Erythroblast (primary cell): Measurements from ENCODE around the gene LZTS2.

Experiments used
- DNase-seq, 2 experiments: peaks; one replicate each; lab custom pipeline; 2025; lab: John Stamatoyannopoulos, UW
- GATA1 ChIP-seq: IDR thresholded peaks from 2 replicates; pipeline ENCODE4 v1.6.1; 2011; ENCODE audit warnings: low read depth, mild to moderate bottlenecking, control low read depth, low read length, moderate library complexity
- POLR2A ChIP-seq: IDR thresholded peaks from 2 replicates; pipeline ENCODE4 v1.6.1; 2011; ENCODE audit warnings: mild to moderate bottlenecking, low read length

LZTS2 gene

DNA sequence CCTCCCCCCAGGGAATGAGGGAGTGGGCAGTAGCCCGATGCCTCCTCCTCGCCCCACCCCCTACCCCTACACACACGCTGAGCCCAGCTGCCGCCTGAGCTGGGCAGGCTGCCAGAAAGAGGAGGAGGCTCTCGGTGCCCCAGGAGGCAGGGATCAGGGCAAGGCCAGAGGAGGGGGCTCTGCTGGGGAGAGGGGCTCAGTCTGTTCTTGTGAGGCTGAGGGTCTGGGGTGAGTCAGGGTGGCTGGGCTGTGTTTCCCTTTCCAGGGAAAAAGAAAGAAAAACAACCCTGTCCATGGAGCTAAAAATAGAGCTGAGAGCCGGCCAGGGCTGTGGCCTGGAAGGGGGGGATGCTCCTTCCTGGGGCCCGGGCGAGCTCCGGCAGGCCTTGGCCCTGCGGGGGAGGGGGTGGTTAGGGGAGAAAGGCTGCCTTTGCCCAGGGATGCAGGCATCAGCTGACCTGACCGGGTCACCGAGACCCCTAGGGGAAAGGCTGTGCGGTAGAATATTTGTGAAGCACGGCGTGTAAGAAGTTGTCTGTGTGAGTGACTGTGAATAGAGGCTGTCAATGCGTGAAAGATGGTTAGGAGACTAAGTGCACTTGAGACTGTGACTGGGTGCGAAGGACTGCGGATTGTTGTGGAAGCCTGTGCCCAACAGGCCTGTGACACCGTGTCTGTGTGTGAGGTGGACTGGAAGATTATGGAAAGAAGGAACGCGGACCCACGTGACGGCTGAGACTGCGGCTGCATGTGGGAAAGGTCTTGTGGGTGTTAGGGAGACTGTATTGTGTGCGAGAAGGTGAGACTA, 1.2 kb upstream of the LZTS2 start:
- peak; percentile 83 to 87 for DNase-seq
- no peak for TF ChIP-seq POLR2A

GRCh38 chr10:100998991-100999741, 442 bp upstream of the LZTS2 start:
- peak; percentile 83 to 90 for DNase-seq
- TF ChIP-seq POLR2A = peak; percentile 54
- TF ChIP-seq GATA1 = no peak

DNA sequence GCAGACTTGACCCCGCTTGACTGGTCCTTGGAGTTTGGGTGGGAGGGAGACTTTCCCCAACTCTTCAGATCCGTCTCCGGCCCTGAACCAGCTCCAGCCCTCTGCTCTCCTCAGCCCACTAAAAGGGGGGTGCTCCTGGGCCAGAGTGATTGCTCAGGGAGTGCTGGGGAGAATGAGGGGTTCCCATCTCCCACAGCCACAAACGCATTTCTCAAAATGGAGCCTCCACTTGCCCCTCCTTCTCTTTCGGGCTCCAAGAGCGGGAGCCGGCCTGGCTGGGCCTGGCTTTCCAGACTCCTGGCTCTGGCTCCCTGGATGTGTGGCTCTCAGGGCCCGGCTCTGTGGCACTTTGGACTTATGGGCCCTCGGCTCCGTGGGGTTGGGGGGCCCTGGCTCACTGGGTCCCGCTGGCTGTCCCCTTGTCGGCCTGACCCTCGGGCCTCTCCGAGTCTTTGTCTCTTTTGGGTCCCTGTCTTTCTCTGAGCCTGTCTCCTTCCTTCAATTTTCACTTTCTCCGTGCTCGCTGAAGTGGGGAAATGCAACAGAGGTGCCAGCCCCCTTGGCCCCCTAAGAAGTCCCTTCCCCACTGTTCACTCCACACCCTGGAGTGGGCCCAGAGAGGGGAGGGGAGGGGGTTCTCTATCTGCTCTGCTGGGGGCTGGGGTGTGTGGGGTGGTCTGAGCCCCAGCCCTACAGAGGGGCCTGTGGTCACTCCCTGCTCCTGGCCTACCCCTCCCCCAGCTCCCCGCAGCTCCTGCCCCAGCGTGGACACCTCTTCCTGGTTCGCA, 713 bp downstream of the LZTS2 start:
- peak; percentile 42 to 50 for DNase-seq
- TF ChIP-seq POLR2A (no peak), GATA1 (no peak)

- TF ChIP-seq POLR2A = no peak
- no peak for TF ChIP-seq GATA1
- peak; percentile 24 to 46 for DNase-seq
Measured at GRCh38 chr10:101000915-101001658, 1.5 kb downstream of the LZTS2 start.

- no peak for DNase-seq
- no peak for TF ChIP-seq POLR2A
- TF ChIP-seq GATA1 = no peak
Measured at GRCh38 chr10:101001659-101002035, 2.0 kb downstream of the LZTS2 start.

- DNase-seq = no peak
- no peak for TF ChIP-seq GATA1
- TF ChIP-seq POLR2A = no peak
Measured at GRCh38 chr10:101002456-101002855, 2.8 kb downstream of the LZTS2 start.

- no peak for DNase-seq
- TF ChIP-seq GATA1 (no peak), POLR2A (no peak)
Measured at GRCh38 chr10:101003639-101004206, 4.1 kb downstream of the LZTS2 start.

DNA sequence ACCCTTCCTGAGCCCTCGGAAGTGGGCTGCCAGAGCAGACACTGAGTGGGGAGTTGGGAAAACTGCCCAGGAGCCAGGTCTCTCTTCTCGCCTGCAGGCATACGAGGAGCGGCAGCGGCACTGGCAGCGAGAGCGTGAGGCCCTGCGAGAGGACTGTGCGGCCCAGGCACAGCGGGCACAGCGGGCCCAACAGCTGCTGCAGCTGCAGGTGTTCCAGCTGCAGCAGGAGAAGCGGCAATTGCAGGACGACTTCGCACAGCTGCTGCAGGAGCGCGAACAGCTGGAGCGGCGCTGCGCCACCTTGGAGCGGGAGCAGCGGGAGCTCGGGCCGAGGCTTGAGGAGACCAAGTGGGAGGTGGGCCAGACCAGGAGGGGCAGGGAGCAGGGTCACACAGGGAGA, 5.8 kb downstream of the LZTS2 start:
- TF ChIP-seq POLR2A = no peak
- no peak for TF ChIP-seq GATA1

GRCh38 chr10:101005869-101006567, 6.4 kb downstream of the LZTS2 start:
- no peak for DNase-seq
- TF ChIP-seq GATA1 (no peak), POLR2A (no peak)

More for the DNA sequence above, 5.8 kb downstream of the LZTS2 start:
- DNase-seq = no peak

DNA sequence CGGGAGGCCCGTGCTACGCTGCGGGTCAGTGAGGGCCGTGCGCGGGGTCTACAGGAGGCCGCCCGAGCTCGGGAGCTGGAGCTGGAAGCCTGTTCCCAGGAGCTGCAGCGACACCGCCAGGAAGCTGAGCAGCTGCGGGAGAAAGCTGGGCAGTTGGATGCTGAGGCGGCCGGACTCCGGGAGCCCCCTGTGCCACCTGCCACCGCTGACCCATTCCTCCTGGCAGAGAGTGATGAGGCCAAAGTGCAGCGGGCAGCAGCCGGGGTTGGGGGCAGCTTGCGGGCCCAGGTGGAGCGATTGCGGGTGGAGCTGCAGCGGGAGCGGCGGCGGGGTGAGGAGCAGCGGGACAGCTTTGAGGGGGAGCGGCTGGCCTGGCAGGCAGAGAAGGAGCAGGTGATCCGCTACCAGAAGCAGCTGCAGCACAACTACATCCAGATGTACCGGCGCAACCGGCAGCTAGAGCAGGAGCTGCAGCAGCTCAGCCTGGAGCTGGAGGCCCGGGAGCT, 7.0 kb downstream of the LZTS2 start:
- DNase-seq = no peak
- TF ChIP-seq POLR2A = no peak
- no peak for TF ChIP-seq GATA1

DNA sequence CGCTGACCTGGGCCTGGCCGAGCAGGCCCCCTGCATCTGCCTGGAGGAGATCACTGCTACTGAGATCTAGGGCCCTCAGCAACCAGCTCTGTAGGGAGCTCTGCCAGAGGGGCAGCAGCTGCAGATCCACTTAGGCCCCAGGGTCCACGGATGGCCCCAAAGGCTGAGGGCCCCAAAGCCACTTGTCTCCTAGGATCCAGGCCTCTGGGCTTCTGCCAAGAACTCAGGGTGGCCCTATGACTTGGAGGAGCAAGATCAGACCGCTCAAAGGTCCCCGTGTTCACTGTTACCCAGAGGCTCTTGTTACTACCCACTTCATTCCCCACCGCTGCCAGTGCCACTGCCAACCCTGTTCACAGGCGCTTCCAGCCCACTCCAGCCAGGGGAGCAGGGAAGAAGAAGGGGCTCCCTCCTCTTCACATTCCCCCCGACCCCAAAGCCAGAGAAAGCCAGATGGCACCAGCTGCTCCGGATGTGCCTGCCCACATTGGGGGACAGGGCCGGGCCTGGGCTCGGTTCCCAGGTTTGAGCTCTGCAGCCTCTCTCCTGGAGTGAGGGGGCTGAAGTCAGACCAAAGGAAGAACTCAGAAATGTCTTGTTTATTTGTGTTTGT, 7.6 kb downstream of the LZTS2 start:
- DNase-seq = no peak

DNA sequence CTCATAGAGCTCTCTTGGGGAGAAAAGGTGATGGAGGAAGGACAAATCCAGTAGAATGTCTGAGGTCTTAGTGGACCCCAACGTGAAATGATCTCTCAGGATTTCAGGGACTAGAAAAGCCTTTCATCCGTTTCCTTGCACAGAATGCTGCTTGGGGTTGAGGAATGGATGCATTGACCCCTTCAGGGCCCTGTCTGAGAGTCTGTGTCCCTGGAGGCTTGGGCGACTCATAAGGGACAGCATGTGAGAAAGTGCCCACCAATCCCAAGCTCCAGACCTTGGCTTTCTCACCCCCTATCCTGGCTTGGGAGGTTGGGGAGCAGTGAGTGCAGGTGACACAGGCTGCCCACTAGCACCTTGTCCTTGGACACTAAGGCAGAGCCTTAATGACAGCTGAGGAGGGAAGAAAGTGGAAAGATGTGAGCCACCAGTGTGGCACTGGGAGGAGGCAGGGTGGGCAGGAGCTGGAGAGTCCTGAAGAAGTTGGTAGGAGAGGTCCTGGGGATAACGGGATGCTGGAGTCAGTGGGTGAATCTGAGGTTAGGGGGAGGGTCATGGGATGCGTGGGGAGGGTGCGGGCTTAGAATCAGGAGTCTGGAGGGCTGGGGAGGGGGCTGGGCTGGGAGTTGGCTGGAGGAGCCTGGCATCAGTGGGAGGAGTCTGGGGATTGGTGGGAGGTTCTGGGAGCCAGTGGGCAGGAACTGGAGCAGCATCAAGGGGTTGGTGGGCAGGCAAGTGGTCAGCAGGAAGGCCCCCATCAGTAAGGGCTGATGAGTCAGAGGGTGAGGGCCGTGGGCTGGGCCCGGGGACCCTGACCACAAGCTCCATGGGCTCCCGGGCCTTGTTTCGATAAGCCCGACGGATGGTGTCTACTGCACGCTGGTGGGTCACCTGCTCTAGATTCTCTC, 8.6 kb downstream of the LZTS2 start:
- TF ChIP-seq POLR2A (no peak), GATA1 (no peak)

More for the DNA sequence above, 7.6 kb downstream of the LZTS2 start:
- TF ChIP-seq GATA1 (no peak), POLR2A (no peak)

More for the DNA sequence above, 8.6 kb downstream of the LZTS2 start:
- no peak for DNase-seq
